Activated effector memory CD4-positive, alpha-beta T cell treated with anti-CD3 and anti-CD28 coated beads, Interleukin-2, amount 50 U/mL, for 16 hours (primary cell): Measurements from ENCODE around the gene FYCO1.

Experiments used
- DNase-seq: peaks from one replicate; pipeline ENCODE4 v3.0.0-alpha.2; 2020

FYCO1 gene

GRCh38 chr3:45911511-45912226 lies 84.0 kb downstream of the FYCO1 start:
- DNase-seq, result no peak

GRCh38 chr3:45910892-45911291 lies 84.7 kb downstream of the FYCO1 start:
- DNase-seq, result no peak

GRCh38 chr3:45909542-45909941 lies 86.1 kb downstream of the FYCO1 start:
- DNase-seq, result no peak

GRCh38 chr3:45908761-45909160 lies 86.9 kb downstream of the FYCO1 start:
- no peak for DNase-seq

- DNase-seq, result no peak
These were observed 87.6 kb downstream of the FYCO1 start for GRCh38 chr3:45907769-45908705.

GRCh38 chr3:45906681-45907407 lies 88.8 kb downstream of the FYCO1 start:
- DNase-seq, result no peak

GRCh38 chr3:45905755-45906154 lies 89.9 kb downstream of the FYCO1 start:
- no peak for DNase-seq

- DNase-seq, result no peak
These were observed 90.7 kb downstream of the FYCO1 start for GRCh38 chr3:45904931-45905330.

- no peak for DNase-seq
These were observed 98.7 kb downstream of the FYCO1 start for GRCh38 chr3:45896956-45897355.

- DNase-seq, result no peak
These were observed 99.7 kb downstream of the FYCO1 start for GRCh38 chr3:45895686-45896468.

GRCh38 chr3:45894015-45894414 lies 101.6 kb downstream of the FYCO1 start:
- no peak for DNase-seq

GRCh38 chr3:45892161-45892560 lies 103.5 kb downstream of the FYCO1 start:
- no peak for DNase-seq

GRCh38 chr3:45890405-45890804 lies 105.2 kb downstream of the FYCO1 start:
- no peak for DNase-seq

- no peak for DNase-seq
These were observed 106.3 kb downstream of the FYCO1 start for GRCh38 chr3:45889337-45889736.

- no peak for DNase-seq
These were observed 107.7 kb downstream of the FYCO1 start for GRCh38 chr3:45887759-45888511.

GRCh38 chr3:45887285-45887684 lies 108.3 kb downstream of the FYCO1 start:
- DNase-seq, result no peak

- DNase-seq, result no peak
These were observed 109.5 kb downstream of the FYCO1 start, which contains the start of gene CCR9 for GRCh38 chr3:45885979-45886705. Gene CCR9 (plus strand): TSS chr3:45886543. CDS start chr3:45894934, 8,391 bp downstream.

GRCh38 chr3:45884368-45885201 lies 111.0 kb downstream of the FYCO1 start:
- peak; percentile 67 for DNase-seq

- DNase-seq, result peak; percentile 70
These were observed 114.3 kb downstream of the FYCO1 start for GRCh38 chr3:45881078-45882022.
